Testis (tissue), 3 donors: ENCODE results near the gene ARL15. TPM values are rescaled to one million over a fixed set of nuclear protein-coding genes. Genes with fewer than 3 reads are reported as not detected.

Experiments used
- DNase-seq: peaks from one replicate; pipeline ENCODE4 v3.0.0-alpha.2; 2019
- H3K27ac ChIP-seq, 2 donors: fragments of 200-600 bp; sonication (generic); one replicate each; pipeline ENCODE4 v1.5.1; 2019
- H3K27me3 ChIP-seq: fragments of 200-600 bp; sonication (generic); one replicate; pipeline ENCODE4 v1.5.1; 2019
- H3K36me3 ChIP-seq: fragments of 200-600 bp; sonication (generic); one replicate; pipeline ENCODE4 v1.5.1; 2017; ENCODE audit warnings: low read depth; ENCODE audit errors: missing control alignments
- H3K4me1 ChIP-seq: fragments of 200-600 bp; sonication (generic); one replicate; pipeline ENCODE4 v1.5.1; 2019
- H3K4me3 ChIP-seq, 2 donors: fragments of 200-600 bp; sonication (generic); one replicate each; pipeline ENCODE4 v1.5.1; 2017 to 2019
- H3K9me3 ChIP-seq: fragments of 200-600 bp; sonication (generic); one replicate; pipeline ENCODE4 v1.5.1; 2017
- POLR2A ChIP-seq: fragments of 450-650 bp; IDR thresholded peaks from one replicate; pipeline ENCODE4 v1.6.1; 2017; ENCODE audit warnings: antibody characterized with exemption, mild to moderate bottlenecking, moderate library complexity
- WGBS, 2 donors: methylation state at CpG; one replicate each; pipeline ENCODE4 v1.1.5; 2018; 5-methylcytosine and 5-hydroxymethylcytosine counted together
- intact Hi-C: fragments of 100-400 bp; cut with DNase I; formaldehyde crosslinking; loops from one replicate; pipeline ENCODE4 v1.15.1; 2023; ENCODE audit warnings: low total_unique reads
- polyA plus RNA-seq: library from polyadenylated mRNA; stranded (reverse); fragments of 350-450 nt; fragmentation: Illumina TruSeq; extraction: RNeasy Lipid Tissue Mini Kit (QIAGEN cat#74804); gene quantifications from one replicate; pipeline ENCODE4 v1.2.3, GENCODE V29; 2014; ENCODE audit warnings: low read depth, low replicate concordance; ENCODE audit not compliant: insufficient read depth
- total RNA-seq, 2 donors: library from RNA; depleted of rRNA; stranded (reverse); fragments of >200 nt; gene quantifications; one replicate each; pipeline ENCODE4 v1.2.3, GENCODE V29; 2016
- TF ChIP-seq, protein P1 (sequence below), 3 experiments: fragments of 450-650 bp in 2 of 3; fragments of 200-600 bp in 1 of 3; sonication (generic) in 1 of 3; IDR thresholded peaks; one replicate each; pipeline ENCODE4 v1.5.1; 2016 to 2019; ENCODE audit warnings: antibody characterized with exemption in 3 of 3, mild to moderate bottlenecking in 2 of 3, moderate library complexity in 1 of 3

ARL15 gene
- total and polyA plus RNA-seq, 3 donors from 2014 or later, result 36.6 to 88.6 (median 75.2) TPM

- 81 to 87% methylated on average over 1 of the region's 1 CpG for WGBS, 2 donors
- no peak overlapping the region for H3K27ac ChIP-seq
- no peaks in the 10 kb centered on the region for H3K36me3 ChIP-seq
- H3K9me3 ChIP-seq, result no peaks in the 10 kb centered on the region
- no peaks in the 10 kb centered on the region for H3K27me3 ChIP-seq
- intact Hi-C loops, result no loop called here
- no peak overlapping the region for H3K4me3 ChIP-seq
- no peak for DNase-seq
- TF ChIP-seq, protein P1, sequence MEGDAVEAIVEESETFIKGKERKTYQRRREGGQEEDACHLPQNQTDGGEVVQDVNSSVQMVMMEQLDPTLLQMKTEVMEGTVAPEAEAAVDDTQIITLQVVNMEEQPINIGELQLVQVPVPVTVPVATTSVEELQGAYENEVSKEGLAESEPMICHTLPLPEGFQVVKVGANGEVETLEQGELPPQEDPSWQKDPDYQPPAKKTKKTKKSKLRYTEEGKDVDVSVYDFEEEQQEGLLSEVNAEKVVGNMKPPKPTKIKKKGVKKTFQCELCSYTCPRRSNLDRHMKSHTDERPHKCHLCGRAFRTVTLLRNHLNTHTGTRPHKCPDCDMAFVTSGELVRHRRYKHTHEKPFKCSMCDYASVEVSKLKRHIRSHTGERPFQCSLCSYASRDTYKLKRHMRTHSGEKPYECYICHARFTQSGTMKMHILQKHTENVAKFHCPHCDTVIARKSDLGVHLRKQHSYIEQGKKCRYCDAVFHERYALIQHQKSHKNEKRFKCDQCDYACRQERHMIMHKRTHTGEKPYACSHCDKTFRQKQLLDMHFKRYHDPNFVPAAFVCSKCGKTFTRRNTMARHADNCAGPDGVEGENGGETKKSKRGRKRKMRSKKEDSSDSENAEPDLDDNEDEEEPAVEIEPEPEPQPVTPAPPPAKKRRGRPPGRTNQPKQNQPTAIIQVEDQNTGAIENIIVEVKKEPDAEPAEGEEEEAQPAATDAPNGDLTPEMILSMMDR (IDR thresholded peaks at IDR 0.05), result no peak
- no peak for TF ChIP-seq POLR2A
- no peaks in the 10 kb centered on the region for H3K4me1 ChIP-seq
Observed at GRCh38 chr5:54090495-54091120, 219.8 kb downstream of the ARL15 start.

DNA sequence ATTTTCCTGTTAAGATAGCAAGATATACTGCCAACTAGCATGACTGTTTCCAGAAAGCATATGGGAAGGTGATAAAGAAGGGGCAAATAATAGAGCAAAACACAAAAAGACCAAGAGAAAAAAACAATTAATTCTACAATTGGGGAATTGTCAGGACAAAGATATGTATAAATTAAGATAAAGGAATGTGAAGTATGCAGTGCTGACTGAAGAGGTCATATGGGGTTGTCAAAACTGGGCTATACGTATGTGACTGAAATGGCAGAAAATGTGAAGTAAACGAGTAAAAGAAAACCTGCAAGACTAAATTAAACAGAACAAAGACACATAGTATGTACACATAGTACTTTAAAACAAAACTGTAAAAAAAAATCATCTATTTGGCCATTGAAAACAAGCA is 222.3 kb downstream of the ARL15 start:
- Histone ChIP-seq H3K4me3 (no peak overlapping the region), H3K27me3 (no peaks in the 10 kb centered on the region), H3K4me1 (no peaks in the 10 kb centered on the region), H3K36me3 (no peaks in the 10 kb centered on the region), H3K27ac (no peak overlapping the region), H3K9me3 (no peaks in the 10 kb centered on the region)
- intact Hi-C loops, result no loop called here
- no peak for DNase-seq
- WGBS, 2 donors, result 87 to 88% methylated on average over 2 of the region's 2 CpGs
- TF ChIP-seq POLR2A, result no peak
- TF ChIP-seq, protein P1 (IDR thresholded peaks at IDR 0.05), result no peak

DNA sequence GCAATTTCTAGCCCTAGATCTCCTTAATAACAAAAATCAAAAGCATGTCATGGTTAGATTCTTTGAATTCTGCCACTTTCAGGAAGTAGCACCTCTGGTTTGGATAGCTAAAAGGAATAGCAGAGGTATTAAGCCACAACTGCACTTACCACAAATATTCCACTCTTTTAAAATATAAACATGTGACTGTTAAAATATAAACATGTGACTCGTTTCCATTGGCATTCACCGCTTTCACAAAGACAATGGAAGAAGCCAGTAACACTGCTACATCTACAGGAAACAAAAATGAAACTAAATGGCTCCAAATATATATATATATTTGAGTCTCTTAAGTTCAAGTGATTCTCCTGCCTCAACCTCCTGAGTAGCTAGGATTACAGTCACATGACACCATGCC is 222.9 kb downstream of the ARL15 start:
- TF ChIP-seq POLR2A, result no peak
- TF ChIP-seq, protein P1 (IDR thresholded peaks at IDR 0.05), result no peak
- no peaks in the 10 kb centered on the region for H3K36me3 ChIP-seq
- H3K27ac ChIP-seq, result no peak overlapping the region
- WGBS, 2 donors, result 89 to 98% methylated on average over 2 of the region's 2 CpGs
- H3K4me3 ChIP-seq, result no peak overlapping the region
- DNase-seq, result no peak
- H3K27me3 ChIP-seq, result no peaks in the 10 kb centered on the region
- intact Hi-C loops, result no loop called here
- no peaks in the 10 kb centered on the region for H3K9me3 ChIP-seq
- H3K4me1 ChIP-seq, result no peaks in the 10 kb centered on the region

GRCh38 chr5:54086191-54086590 is 224.2 kb downstream of the ARL15 start:
- no peaks in the 10 kb centered on the region for H3K4me1 ChIP-seq
- 89% methylated on average over 2 of the region's 2 CpGs for whole genome bisulfite sequencing, 2 donors
- TF ChIP-seq, protein P1 (IDR thresholded peaks at IDR 0.05), result no peak
- no peak for TF ChIP-seq POLR2A
- intact Hi-C loops, result no loop called here
- no peaks in the 10 kb centered on the region for H3K9me3 ChIP-seq
- no peak overlapping the region for H3K27ac ChIP-seq
- H3K27me3 ChIP-seq, result no peaks in the 10 kb centered on the region
- H3K4me3 ChIP-seq, result no peak overlapping the region
- H3K36me3 ChIP-seq, result no peaks in the 10 kb centered on the region
- DNase-seq, result no peak

- no peaks in the 10 kb centered on the region for H3K4me1 ChIP-seq
- H3K27ac ChIP-seq, result no peak overlapping the region
- 97% methylated on average over 4 of the region's 4 CpGs for WGBS, 2 donors
- no peak for DNase-seq
- no peaks in the 10 kb centered on the region for H3K27me3 ChIP-seq
- H3K36me3 ChIP-seq, result no peaks in the 10 kb centered on the region
- H3K4me3 ChIP-seq, result no peak overlapping the region
- no peaks in the 10 kb centered on the region for H3K9me3 ChIP-seq
- intact Hi-C loops, result no loop called here
- no peak for TF ChIP-seq POLR2A
- TF ChIP-seq, protein P1 (IDR thresholded peaks at IDR 0.05), result no peak
Observed at GRCh38 chr5:54084696-54085095, 225.7 kb downstream of the ARL15 start.
